Measurements from ENCODE around the gene KCMF1.

The KCMF1 gene

DNA sequence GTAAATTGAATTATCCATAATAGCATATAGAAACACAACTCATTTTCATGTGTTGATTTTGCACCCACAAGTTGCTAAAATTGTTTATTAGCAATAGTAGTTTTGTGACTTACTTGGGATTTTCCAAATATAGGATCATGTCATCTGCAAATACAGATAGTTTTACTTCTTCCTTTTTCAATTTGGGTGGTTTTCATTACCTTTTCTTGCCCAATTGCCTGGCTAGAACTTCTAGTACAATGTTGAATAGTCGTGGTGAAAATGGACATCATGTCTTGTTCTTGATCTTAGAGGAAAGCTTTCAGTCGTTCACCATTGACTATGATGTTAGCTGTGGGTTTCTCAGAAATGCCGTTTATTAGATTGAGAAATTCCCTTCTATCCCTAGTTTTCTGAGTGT lies 102.1 kb downstream of the KCMF1 start:
- no peaks in the 10 kb centered on the region for H3F3A ChIP-seq (ENCODE audit: insufficient read depth)
- H3K9ac ChIP-seq (ENCODE audit: low read length), result no peak overlapping the region
- no peak overlapping the region for H3K4me3 ChIP-seq (ENCODE audit: insufficient read depth, low read length, poor library complexity, severe bottlenecking)
- H2AFZ ChIP-seq (ENCODE audit: low read depth, low read length, severe bottlenecking), result no peak overlapping the region
- TF ChIP-seq, protein P1, sequence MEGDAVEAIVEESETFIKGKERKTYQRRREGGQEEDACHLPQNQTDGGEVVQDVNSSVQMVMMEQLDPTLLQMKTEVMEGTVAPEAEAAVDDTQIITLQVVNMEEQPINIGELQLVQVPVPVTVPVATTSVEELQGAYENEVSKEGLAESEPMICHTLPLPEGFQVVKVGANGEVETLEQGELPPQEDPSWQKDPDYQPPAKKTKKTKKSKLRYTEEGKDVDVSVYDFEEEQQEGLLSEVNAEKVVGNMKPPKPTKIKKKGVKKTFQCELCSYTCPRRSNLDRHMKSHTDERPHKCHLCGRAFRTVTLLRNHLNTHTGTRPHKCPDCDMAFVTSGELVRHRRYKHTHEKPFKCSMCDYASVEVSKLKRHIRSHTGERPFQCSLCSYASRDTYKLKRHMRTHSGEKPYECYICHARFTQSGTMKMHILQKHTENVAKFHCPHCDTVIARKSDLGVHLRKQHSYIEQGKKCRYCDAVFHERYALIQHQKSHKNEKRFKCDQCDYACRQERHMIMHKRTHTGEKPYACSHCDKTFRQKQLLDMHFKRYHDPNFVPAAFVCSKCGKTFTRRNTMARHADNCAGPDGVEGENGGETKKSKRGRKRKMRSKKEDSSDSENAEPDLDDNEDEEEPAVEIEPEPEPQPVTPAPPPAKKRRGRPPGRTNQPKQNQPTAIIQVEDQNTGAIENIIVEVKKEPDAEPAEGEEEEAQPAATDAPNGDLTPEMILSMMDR (IDR thresholded peaks at IDR 0.05; ENCODE audit: insufficient read depth, low read length, poor library complexity, severe bottlenecking), result no peak
- no peak for TF ChIP-seq EZH2phosphoT487 (conservative IDR thresholded peaks at IDR 0.05; ENCODE audit: low read length)
- no peaks in the 10 kb centered on the region for H3K27me3 ChIP-seq (ENCODE audit: low read length)
- H3K36me3 ChIP-seq (ENCODE audit: low read length), result no peaks in the 10 kb centered on the region
- H3K9me2 ChIP-seq (replicated peaks; ENCODE audit: insufficient read depth, low read length), result no peaks in the 10 kb centered on the region
- no peaks in the 10 kb centered on the region for H3K79me2 ChIP-seq (ENCODE audit: insufficient read depth, low read length)
- H3K27ac ChIP-seq (ENCODE audit: low read depth, low read length), result no peak overlapping the region
- H4K20me1 ChIP-seq (ENCODE audit: low read depth, low read length), result no peaks in the 10 kb centered on the region
- H3K4me2 ChIP-seq (ENCODE audit: low read depth, low read length, poor library complexity, severe bottlenecking), result no peak overlapping the region
- H3K9me3 ChIP-seq (ENCODE audit: insufficient read depth, low read length), result no peaks in the 10 kb centered on the region

DNA sequence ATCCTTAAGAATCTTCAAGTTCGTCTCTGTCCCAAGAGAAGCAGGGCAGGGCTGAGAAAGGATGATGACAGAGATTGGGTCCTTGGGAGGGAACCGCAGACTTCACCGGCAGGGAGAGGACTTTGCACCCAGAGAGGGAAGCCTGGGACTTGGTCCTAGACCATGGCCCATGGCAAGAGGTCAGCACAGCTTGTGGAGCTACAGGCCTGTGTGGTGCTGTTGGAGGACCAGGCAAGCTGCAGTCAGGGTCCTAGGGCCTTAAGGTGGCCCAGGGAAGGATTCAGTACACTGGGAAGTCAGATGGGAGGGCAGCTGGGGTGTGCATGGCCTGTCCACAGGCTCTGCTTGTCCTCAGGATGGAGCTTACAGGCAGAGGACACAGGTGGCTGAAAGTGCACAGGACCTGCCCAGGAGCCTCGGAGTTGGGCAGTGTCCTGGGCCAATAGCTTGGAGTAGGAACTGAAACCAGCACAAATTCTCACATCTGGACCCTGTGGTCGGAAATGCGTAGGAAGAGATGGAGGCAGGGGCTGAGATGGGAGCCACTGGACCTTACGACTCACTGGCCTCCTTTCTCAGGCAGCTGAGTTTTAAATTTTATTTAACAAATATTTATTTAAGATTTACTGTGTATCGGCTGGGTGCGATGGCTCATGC lies 105.8 kb downstream of the KCMF1 start:
- H3K9ac ChIP-seq (ENCODE audit: low read length), result no peak overlapping the region
- no peak overlapping the region for H3K4me3 ChIP-seq (ENCODE audit: insufficient read depth, low read length, poor library complexity, severe bottlenecking)
- no peaks in the 10 kb centered on the region for H3K79me2 ChIP-seq (ENCODE audit: insufficient read depth, low read length)
- H3F3A ChIP-seq (ENCODE audit: insufficient read depth), result no peaks in the 10 kb centered on the region
- TF ChIP-seq EZH2phosphoT487 (conservative IDR thresholded peaks at IDR 0.05; ENCODE audit: low read length), result no peak
- TF ChIP-seq, protein P1 (IDR thresholded peaks at IDR 0.05; ENCODE audit: insufficient read depth, low read length, poor library complexity, severe bottlenecking), result no peak
- H3K27me3 ChIP-seq (ENCODE audit: low read length), result no peaks in the 10 kb centered on the region
- no peaks in the 10 kb centered on the region for H3K9me3 ChIP-seq (ENCODE audit: insufficient read depth, low read length)
- no peak overlapping the region for H2AFZ ChIP-seq (ENCODE audit: low read depth, low read length, severe bottlenecking)
- H3K27ac ChIP-seq (ENCODE audit: low read depth, low read length), result no peak overlapping the region
- H3K36me3 ChIP-seq (ENCODE audit: low read length), result no peaks in the 10 kb centered on the region
- H3K4me2 ChIP-seq (ENCODE audit: low read depth, low read length, poor library complexity, severe bottlenecking), result no peak overlapping the region
- H4K20me1 ChIP-seq (ENCODE audit: low read depth, low read length), result no peaks in the 10 kb centered on the region
- no peaks in the 10 kb centered on the region for H3K9me2 ChIP-seq (replicated peaks; ENCODE audit: insufficient read depth, low read length)

DNA sequence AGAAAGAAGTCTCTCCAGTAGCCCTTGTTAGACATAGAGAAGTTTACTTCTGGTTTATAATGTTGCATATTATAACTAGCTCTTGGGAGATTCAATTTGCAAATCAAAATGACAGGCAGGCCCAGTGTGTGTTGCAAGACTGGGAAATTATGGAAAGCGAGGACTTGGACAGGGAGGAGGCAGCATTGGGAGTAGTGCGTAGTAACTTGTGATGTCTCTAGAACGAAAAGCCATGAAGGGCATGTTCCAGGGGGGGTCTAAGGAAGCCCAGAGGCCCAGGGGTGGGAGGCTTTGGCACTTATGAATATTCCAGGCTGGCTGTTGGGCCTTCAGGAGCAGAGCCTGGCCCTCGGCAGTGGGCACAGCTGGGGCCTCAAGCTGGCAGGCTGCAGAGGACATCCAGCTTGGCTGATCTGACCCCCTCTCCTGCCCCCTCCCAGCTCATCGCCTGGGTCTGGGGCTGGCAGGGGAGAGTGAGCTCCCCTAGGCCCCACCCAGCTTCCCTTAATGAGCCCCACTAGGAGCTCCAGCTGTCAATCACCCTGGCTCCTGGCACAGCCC lies 107.0 kb downstream of the KCMF1 start:
- no peaks in the 10 kb centered on the region for H3K9me3 ChIP-seq (ENCODE audit: insufficient read depth, low read length)
- no peak overlapping the region for H3K4me3 ChIP-seq (ENCODE audit: insufficient read depth, low read length, poor library complexity, severe bottlenecking)
- no peak overlapping the region for H3K27ac ChIP-seq (ENCODE audit: low read depth, low read length)
- no peak for TF ChIP-seq EZH2phosphoT487 (conservative IDR thresholded peaks at IDR 0.05; ENCODE audit: low read length)
- TF ChIP-seq, protein P1 (IDR thresholded peaks at IDR 0.05; ENCODE audit: insufficient read depth, low read length, poor library complexity, severe bottlenecking), result no peak
- H3K79me2 ChIP-seq (ENCODE audit: insufficient read depth, low read length), result no peaks in the 10 kb centered on the region
- H3K36me3 ChIP-seq (ENCODE audit: low read length), result no peaks in the 10 kb centered on the region
- H2AFZ ChIP-seq (ENCODE audit: low read depth, low read length, severe bottlenecking), result no peak overlapping the region
- H3F3A ChIP-seq (ENCODE audit: insufficient read depth), result no peaks in the 10 kb centered on the region
- H3K9ac ChIP-seq (ENCODE audit: low read length), result no peak overlapping the region
- no peaks in the 10 kb centered on the region for H4K20me1 ChIP-seq (ENCODE audit: low read depth, low read length)
- H3K27me3 ChIP-seq (ENCODE audit: low read length), result no peaks in the 10 kb centered on the region
- H3K4me2 ChIP-seq (ENCODE audit: low read depth, low read length, poor library complexity, severe bottlenecking), result no peak overlapping the region
- no peaks in the 10 kb centered on the region for H3K9me2 ChIP-seq (replicated peaks; ENCODE audit: insufficient read depth, low read length)
